Ramos (cell line): Measurements from ENCODE around the gene ANKH.

Experiments used
- in situ Hi-C: fragments of 300-500 bp; cut with MboI; formaldehyde crosslinking; loops from one replicate; pipeline ENCODE4 v1.14.3; 2022; ENCODE audit warnings: low sequenced_read_pairs; ENCODE audit not compliant: unreplicated experiment

The ANKH gene

DNA sequence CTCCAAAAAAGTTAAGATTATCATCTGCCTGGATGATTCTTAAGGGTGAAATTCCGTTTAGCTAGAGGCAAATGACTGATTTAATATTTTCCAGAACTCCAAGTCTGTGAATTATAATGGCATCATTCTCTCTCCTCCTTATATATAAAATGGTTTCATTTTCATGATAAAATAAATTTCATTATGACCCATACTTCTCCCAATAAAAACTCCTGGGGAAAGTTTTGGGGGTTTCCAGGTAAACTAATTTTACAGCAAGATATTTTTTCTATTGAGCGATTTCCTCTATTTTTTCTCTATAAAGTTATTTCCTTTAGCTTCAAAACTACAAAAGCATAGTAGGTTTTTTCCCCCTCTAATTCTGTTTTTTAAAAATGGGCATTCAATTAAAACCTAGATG is 214.7 kb downstream of the ANKH start:
- in situ Hi-C loops, result no loop called here

DNA sequence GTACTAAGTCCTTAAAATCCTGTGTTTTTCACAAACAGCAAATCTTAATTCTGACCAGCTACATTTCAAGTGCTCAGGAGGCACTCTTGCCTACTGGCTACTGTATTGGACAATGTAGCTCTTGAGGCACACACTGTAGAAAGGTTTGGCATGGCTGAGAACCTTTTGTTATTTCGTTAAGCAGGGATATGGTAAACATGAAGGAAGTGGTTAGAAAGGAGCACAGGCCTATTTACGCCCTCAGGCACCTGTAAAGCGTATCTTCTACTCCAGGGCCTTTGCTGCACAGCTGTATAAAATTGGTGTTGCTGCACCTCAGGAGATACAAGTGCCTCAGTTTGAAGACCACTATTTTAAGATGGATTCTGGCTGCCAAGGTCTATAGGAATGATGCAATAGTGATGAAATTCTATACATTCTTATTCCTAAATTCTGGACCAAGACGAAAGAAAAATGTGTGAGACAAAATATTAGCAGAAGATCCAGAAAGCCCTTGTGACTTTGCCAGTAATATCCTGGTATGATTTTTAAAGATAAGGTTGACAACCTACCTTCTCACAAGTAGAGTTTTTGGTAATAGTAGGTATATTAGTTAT is 216.3 kb downstream of the ANKH start:
- in situ Hi-C loops, result no loop called here
